Adipocyte (in vitro differentiated cells): ENCODE results near the gene CTXND2.
"Not testable (repeated sequence)": the region's sequence is repeated elsewhere in the genome, so short reads cannot be mapped to it uniquely, and the experiment has no call there.

Experiments used
- DNase-seq: peaks from one replicate; pipeline ENCODE4 v3.0.0-alpha.2; 2015; ENCODE audit warnings: low read depth
- H3K27me3 ChIP-seq: replicated peaks from 2 replicates; pipeline ENCODE4 v1.7.0; 2013; ENCODE audit warnings: mild to moderate bottlenecking, low read length, moderate library complexity; ENCODE audit not compliant: control insufficient read depth, insufficient read depth
- H3K36me3 ChIP-seq: 2 replicates; pipeline ENCODE4 v1.7.0; 2013; ENCODE audit warnings: low read length, mild to moderate bottlenecking, moderate library complexity; ENCODE audit not compliant: control insufficient read depth, insufficient read depth, severe bottlenecking
- H3K4me1 ChIP-seq: 2 replicates; pipeline ENCODE4 v1.7.0; 2013; ENCODE audit warnings: mild to moderate bottlenecking, low read length, moderate library complexity; ENCODE audit not compliant: control insufficient read depth, insufficient read depth
- H3K4me3 ChIP-seq: 2 replicates; pipeline ENCODE4 v1.7.0; 2013; ENCODE audit warnings: mild to moderate bottlenecking, low read length, moderate library complexity
- H3K9ac ChIP-seq: 2 replicates; pipeline ENCODE4 v1.7.0; 2013; ENCODE audit warnings: mild to moderate bottlenecking, low read length, moderate library complexity
- H3K9me3 ChIP-seq: 2 replicates; pipeline ENCODE4 v1.7.0; 2013; ENCODE audit warnings: mild to moderate bottlenecking, low read length, moderate library complexity; ENCODE audit not compliant: control insufficient read depth

Gene CTXND2

DNA sequence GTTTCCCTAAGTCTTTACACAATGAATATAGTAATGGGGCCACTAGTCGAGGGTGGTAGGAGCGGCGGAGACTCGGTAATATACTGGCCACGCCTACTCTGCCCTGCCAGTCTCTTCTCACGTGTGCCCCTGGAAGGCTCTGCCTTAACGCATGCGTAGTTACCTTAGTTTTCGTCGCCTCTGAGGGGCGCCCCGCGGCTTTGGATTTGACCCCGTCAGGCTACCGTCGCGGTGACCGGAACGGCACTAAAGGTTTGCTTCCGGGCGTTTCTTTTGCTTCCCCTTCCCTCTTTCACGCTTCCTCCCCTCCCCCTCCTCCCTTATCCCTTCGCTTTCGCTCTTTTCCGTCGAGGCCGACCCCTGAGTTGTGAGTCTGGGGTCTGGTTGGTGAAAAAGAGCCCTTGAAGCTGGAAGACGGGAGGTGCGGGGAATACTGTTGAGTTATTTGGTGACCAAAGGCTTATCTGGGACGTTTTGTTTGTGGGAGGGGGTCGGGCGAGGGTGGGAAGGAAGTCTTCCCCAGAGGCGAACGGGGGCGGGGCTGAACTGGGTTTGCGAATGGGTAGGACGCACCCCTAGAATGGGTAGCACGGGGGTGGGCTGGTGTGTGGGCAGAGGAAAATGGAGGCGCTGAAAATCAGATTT, 39.3 kb downstream of the CTXND2 start, which contains the start of gene SETDB1:
SETDB1 (plus strand) TSS at position 267 of the 645 bp plus-strand sequence. CDS start 1,352 bp downstream, outside the sequence.
- Histone ChIP-seq H3K9me3 (no peaks in the 10 kb centered on the region), H3K9ac (peak within 1 kb of the TSS; percentile 96), H3K36me3 (peaks cover 22% of the 10 kb centered on the region), H3K4me1 (peaks cover 20% of the 10 kb centered on the region), H3K27me3 (no peaks in the 10 kb centered on the region), H3K4me3 (peak within 1 kb of the TSS; percentile 97)
- peak; percentile 97 for DNase-seq

DNA sequence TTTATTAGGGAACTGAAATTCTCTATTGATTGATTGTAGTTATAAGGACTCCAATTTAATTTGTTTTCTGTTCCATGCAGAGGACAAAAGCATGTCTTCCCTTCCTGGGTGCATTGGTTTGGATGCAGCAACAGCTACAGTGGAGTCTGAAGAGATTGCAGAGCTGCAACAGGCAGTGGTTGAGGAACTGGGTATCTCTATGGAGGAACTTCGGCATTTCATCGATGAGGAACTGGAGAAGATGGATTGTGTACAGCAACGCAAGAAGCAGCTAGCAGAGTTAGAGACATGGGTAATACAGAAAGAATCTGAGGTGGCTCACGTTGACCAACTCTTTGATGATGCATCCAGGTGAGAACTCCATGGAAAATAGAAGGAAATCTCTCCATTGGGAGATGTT, 40.7 kb downstream of the CTXND2 start:
- Histone ChIP-seq H3K36me3 (peaks cover 35% of the 10 kb centered on the region), H3K27me3 (no peaks in the 10 kb centered on the region), H3K4me3 (no peak overlapping the region)

DNA sequence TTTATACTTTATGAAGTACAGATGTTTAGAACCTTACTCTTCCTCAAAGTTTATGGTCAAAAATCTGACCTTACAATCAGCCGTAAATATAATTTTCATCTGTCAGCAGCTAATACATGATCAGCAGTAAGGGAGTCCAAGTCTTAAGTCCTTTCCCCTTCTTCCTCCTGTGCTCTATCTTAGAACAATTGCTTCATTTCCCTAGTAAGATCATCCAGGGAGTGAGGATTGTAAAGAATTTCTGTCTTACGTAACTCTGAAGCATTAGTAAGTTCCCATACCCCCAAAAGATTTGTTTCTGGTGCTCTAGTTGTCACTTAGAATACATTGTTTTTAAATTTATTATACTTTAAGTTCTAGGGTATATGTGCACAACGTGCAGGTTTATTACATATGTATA, 41.4 kb downstream of the CTXND2 start:
- Histone ChIP-seq H3K9me3 (peaks cover 8% of the 10 kb centered on the region), H3K4me1 (peaks cover 16% of the 10 kb centered on the region), H3K9ac (no peak overlapping the region), H3K36me3 (peaks cover 40% of the 10 kb centered on the region), H3K27me3 (no peaks in the 10 kb centered on the region), H3K4me3 (no peak overlapping the region)
- peak; percentile 47 for DNase-seq

More for the DNA sequence above, 40.7 kb downstream of the CTXND2 start:
- DNase-seq, result no peak
- Histone ChIP-seq H3K4me1 (peaks cover 19% of the 10 kb centered on the region), H3K9me3 (peaks cover 8% of the 10 kb centered on the region), H3K9ac (no peak overlapping the region)

DNA sequence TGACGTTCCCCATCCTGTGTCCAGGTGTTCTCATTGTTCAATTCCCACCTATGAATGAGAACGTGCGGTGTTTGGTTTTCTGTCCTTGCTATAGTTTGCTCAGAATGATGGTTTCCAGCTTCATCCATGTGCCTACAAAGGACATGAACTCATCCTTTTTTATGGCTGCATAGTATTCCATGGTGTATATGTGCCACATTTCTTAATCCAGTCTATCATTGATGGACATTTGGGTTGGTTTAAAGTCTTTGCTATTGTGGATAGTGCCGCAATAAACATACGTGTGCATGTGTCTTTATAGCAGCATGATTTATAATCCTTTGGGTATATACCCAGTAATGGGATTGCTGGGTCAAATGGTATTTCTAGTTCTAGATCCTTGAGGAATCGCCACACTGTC, 41.8 kb downstream of the CTXND2 start:
- H3K36me3 ChIP-seq, result peaks cover 40% of the 10 kb centered on the region
- not testable (repeated sequence) for DNase-seq

GRCh38 chr1:150931773-150932172, 44.8 kb downstream of the CTXND2 start:
- Histone ChIP-seq H3K9me3 (peaks cover 8% of the 10 kb centered on the region), H3K27me3 (no peaks in the 10 kb centered on the region), H3K36me3 (peaks cover 53% of the 10 kb centered on the region), H3K9ac (no peak overlapping the region), H3K4me3 (no peak overlapping the region), H3K4me1 (peaks cover 21% of the 10 kb centered on the region)
- peak; percentile 3 for DNase-seq

More for the DNA sequence above, 41.8 kb downstream of the CTXND2 start:
- not testable (repeated sequence) for H3K4me3 ChIP-seq, H3K9me3 ChIP-seq, H3K9ac ChIP-seq, H3K27me3 ChIP-seq
- peaks cover 16% of the 10 kb centered on the region for H3K4me1 ChIP-seq

DNA sequence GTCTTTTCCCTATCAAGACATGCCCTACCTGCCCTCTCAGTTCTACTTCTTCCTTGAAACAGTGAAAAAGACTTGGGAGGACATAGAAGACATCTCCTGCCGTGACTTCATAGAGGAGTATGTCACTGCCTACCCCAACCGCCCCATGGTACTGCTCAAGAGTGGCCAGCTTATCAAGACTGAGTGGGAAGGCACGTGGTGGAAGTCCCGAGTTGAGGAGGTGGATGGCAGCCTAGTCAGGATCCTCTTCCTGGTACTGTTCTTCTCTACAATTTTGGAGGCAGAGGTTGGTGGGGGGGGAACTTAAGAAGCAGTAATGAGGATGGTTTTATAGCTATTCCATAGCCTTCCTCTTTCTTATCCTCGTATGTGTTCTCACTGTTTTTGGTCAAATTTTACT, 57.9 kb downstream of the CTXND2 start:
- Histone ChIP-seq H3K9ac (no peak overlapping the region), H3K4me1 (no peaks in the 10 kb centered on the region), H3K9me3 (no peaks in the 10 kb centered on the region), H3K36me3 (peaks cover 95% of the 10 kb centered on the region), H3K4me3 (no peak overlapping the region), H3K27me3 (no peaks in the 10 kb centered on the region)
- no peak for DNase-seq

DNA sequence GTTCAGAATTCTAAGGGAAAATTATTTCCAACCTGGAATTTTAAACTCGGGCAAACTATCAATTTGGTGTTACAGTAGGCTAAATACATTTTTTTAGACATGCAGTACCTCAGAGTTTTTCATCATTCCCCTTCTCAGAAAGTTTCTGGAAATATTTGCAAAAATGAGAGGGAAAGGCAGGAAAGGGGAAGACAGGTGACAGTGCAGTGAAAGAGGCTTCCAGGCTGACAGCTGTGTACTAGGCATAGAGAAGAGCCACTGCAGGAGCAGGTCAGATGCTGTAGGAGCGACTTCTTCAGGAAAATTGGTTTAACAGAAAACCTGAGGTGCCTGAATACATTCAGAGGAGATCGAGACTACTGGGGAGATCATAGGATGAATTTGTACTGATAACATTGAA, 67.8 kb downstream of the CTXND2 start:
- no peak overlapping the region for H3K9ac ChIP-seq
- no peaks in the 10 kb centered on the region for H3K4me1 ChIP-seq
- H3K9me3 ChIP-seq, result no peaks in the 10 kb centered on the region
- H3K27me3 ChIP-seq, result no peaks in the 10 kb centered on the region
- H3K4me3 ChIP-seq, result no peak overlapping the region
- H3K36me3 ChIP-seq, result peaks cover 80% of the 10 kb centered on the region
- DNase-seq, result no peak

DNA sequence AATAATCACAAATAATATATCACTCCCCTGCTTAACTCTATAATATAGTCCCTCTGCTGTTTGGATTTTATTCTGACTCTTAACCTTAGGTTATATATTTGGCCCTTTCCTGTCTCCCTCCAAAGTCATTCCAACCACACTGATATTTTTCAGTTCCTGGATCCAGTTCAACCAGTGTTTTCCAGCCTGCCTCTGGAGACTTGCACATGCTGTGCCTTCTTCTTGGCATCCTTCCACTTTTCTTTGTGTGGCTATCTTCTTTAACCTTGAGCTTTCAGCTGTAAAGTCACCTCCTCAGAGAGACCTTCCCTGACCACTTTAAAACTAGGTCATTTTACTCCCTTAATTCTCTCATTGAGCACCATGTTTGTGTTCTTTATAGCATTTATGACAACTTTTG, 68.3 kb downstream of the CTXND2 start:
- Histone ChIP-seq H3K4me1 (no peaks in the 10 kb centered on the region), H3K9ac (no peak overlapping the region), H3K36me3 (peaks cover 74% of the 10 kb centered on the region), H3K27me3 (no peaks in the 10 kb centered on the region), H3K9me3 (no peaks in the 10 kb centered on the region), H3K4me3 (no peak overlapping the region)
- DNase-seq, result no peak

DNA sequence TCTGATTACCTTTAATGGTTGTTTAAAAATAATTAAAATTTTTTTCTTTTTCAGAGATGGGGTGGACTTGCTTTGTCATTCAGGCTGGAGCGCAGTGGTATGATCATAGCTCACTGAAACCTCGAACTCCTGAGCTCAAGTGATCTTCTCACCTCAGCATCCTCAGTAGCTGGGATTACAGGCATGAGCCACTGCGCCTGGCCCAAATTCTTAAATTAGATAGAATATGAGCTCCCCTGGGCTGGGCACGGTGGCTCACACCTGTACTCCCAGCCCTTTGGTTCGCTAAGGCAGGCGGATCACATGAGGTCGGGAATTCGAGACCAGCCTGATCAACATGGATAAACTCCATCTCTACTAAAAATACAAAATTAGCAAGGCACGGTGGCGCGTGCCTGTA, 70.7 kb downstream of the CTXND2 start:
- H3K4me3 ChIP-seq, result no peak overlapping the region
- no peaks in the 10 kb centered on the region for H3K4me1 ChIP-seq
- H3K36me3 ChIP-seq, result peaks cover 75% of the 10 kb centered on the region
- DNase-seq, result no peak
- H3K9ac ChIP-seq, result no peak overlapping the region
- no peaks in the 10 kb centered on the region for H3K27me3 ChIP-seq
- no peaks in the 10 kb centered on the region for H3K9me3 ChIP-seq

DNA sequence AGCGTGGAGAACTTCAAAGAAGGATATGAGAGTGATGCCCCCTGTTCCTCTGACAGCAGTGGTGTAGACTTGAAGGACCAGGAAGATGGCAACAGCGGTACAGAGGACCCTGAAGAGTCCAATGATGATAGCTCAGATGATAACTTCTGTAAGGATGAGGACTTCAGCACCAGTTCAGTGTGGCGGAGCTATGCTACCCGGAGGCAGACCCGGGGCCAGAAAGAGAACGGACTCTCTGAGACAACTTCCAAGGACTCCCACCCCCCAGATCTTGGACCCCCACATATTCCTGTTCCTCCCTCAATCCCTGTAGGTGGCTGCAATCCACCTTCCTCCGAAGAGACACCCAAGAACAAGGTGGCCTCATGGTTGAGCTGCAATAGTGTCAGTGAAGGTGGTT, 73.7 kb downstream of the CTXND2 start:
- Histone ChIP-seq H3K9ac (no peak overlapping the region), H3K9me3 (no peaks in the 10 kb centered on the region), H3K4me3 (no peak overlapping the region), H3K27me3 (no peaks in the 10 kb centered on the region), H3K4me1 (no peaks in the 10 kb centered on the region), H3K36me3 (peaks cover 82% of the 10 kb centered on the region)
- DNase-seq, result no peak

GRCh38 chr1:150961756-150962155, 74.8 kb downstream of the CTXND2 start:
- no peaks in the 10 kb centered on the region for H3K9me3 ChIP-seq
- no peaks in the 10 kb centered on the region for H3K4me1 ChIP-seq
- no peak overlapping the region for H3K4me3 ChIP-seq
- DNase-seq, result peak; percentile 23
- no peak overlapping the region for H3K9ac ChIP-seq
- H3K36me3 ChIP-seq, result peaks cover 88% of the 10 kb centered on the region
- H3K27me3 ChIP-seq, result no peaks in the 10 kb centered on the region
